ENCODE data around the gene DPT. TPM values are rescaled to one million over a fixed set of nuclear protein-coding genes. Genes with fewer than 3 reads are reported as not detected.

Gene DPT
- total RNA-seq, 1 donor from 2014 or later, result not detected

DNA sequence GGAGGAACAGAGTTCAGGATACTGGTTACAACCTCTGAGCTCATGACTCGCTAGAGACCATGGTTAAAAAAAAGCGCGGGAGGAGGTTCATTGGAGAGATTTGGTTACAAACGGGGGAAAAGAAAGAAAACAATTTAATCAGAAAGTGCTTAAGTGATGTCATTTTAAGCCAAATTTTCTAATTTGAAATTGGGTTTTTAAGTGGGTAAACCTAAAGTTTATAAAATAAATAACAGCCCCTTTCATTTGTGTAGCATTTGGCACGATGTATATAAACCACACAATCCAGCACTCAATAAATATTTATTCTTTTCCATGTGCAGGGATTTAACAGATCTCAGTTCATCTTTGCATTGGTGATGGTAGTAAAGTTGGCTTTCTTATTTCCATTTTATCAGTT, 7.0 kb upstream of the DPT start:
- Histone ChIP-seq H3K9ac (ENCODE audit: low read length) (no peak overlapping the region), H3K27ac (ENCODE audit: low read depth, low read length) (no peak overlapping the region), H3K79me2 (ENCODE audit: insufficient read depth, low read length) (no peaks in the 10 kb centered on the region), H3K36me3 (ENCODE audit: insufficient read depth, low read length) (no peaks in the 10 kb centered on the region), H3K4me2 (ENCODE audit: low read length) (no peak overlapping the region), H3K4me1 (ENCODE audit: insufficient read depth, low read length) (no peaks in the 10 kb centered on the region), H3K27me3 (ENCODE audit: insufficient read depth, low read length) (no peaks in the 10 kb centered on the region), H2AFZ (ENCODE audit: low read depth, low read length) (no peak overlapping the region), H3K9me3 (ENCODE audit: insufficient read depth, low read depth, low read length) (no peaks in the 10 kb centered on the region), H4K20me1 (ENCODE audit: insufficient read depth, low read length) (no peaks in the 10 kb centered on the region), H3K4me3 (ENCODE audit: insufficient read depth, low read depth, low read length) (no peak overlapping the region)
- FAIRE-seq (no peak), DNase-seq (ENCODE audit: low read depth) (no peak)
- Mint-ChIP-seq H3K27me3 (ENCODE audit: low read depth, unreplicated experiment) (no peaks in the 10 kb centered on the region), H3K27ac (ENCODE audit: unreplicated experiment) (no peak overlapping the region), H3K36me3 (ENCODE audit: low read depth, unreplicated experiment) (no peaks in the 10 kb centered on the region), H3K4me1 (ENCODE audit: low read depth, unreplicated experiment) (no peaks in the 10 kb centered on the region), H3K9me3 (ENCODE audit: unreplicated experiment) (no peaks in the 10 kb centered on the region), H3K4me3 (ENCODE audit: unreplicated experiment) (no peak overlapping the region)
- TF ChIP-seq, protein P1, sequence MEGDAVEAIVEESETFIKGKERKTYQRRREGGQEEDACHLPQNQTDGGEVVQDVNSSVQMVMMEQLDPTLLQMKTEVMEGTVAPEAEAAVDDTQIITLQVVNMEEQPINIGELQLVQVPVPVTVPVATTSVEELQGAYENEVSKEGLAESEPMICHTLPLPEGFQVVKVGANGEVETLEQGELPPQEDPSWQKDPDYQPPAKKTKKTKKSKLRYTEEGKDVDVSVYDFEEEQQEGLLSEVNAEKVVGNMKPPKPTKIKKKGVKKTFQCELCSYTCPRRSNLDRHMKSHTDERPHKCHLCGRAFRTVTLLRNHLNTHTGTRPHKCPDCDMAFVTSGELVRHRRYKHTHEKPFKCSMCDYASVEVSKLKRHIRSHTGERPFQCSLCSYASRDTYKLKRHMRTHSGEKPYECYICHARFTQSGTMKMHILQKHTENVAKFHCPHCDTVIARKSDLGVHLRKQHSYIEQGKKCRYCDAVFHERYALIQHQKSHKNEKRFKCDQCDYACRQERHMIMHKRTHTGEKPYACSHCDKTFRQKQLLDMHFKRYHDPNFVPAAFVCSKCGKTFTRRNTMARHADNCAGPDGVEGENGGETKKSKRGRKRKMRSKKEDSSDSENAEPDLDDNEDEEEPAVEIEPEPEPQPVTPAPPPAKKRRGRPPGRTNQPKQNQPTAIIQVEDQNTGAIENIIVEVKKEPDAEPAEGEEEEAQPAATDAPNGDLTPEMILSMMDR (IDR thresholded peaks at IDR 0.05; ENCODE audit: insufficient read depth, low read depth, low read length), result no peak
- TF ChIP-seq EZH2 (IDR thresholded peaks at IDR 0.05; ENCODE audit: insufficient read depth, low read length), result no peak

DNA sequence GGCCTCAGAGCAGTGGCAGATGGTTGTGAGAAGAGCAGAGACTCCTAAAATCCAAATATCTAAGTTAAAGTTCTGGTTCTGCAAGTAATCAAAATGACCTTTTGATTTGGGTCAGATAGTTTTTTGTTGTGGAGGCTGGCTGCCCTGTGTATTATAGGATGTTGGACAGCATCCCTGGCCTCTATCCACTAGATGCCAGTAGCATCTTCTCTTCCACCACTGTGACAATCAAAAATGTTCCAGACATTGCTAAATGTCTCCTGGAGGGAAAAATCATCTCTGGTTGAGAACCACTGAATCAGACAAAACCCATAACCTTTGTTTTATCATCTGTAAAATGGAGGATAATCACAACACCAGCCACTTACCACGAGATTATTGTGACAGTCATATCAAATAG, 5.9 kb upstream of the DPT start:
- Mint-ChIP-seq H3K27me3 (ENCODE audit: low read depth, unreplicated experiment) (no peaks in the 10 kb centered on the region), H3K4me1 (ENCODE audit: low read depth, unreplicated experiment) (no peaks in the 10 kb centered on the region), H3K36me3 (ENCODE audit: low read depth, unreplicated experiment) (no peaks in the 10 kb centered on the region), H3K27ac (ENCODE audit: unreplicated experiment) (no peak overlapping the region), H3K9me3 (ENCODE audit: unreplicated experiment) (no peaks in the 10 kb centered on the region), H3K4me3 (ENCODE audit: unreplicated experiment) (no peak overlapping the region)
- no peaks in the 10 kb centered on the region for H3K36me3 ChIP-seq (ENCODE audit: insufficient read depth, low read length)
- no peak overlapping the region for H3K9ac ChIP-seq (ENCODE audit: low read length)
- H3K4me1 ChIP-seq (ENCODE audit: insufficient read depth, low read length), result no peaks in the 10 kb centered on the region
- FAIRE-seq (no peak), DNase-seq (ENCODE audit: low read depth) (no peak)
- no peaks in the 10 kb centered on the region for H3K27me3 ChIP-seq (ENCODE audit: insufficient read depth, low read length)
- no peak overlapping the region for H3K4me2 ChIP-seq (ENCODE audit: low read length)
- H3K4me3 ChIP-seq (ENCODE audit: insufficient read depth, low read depth, low read length), result no peak overlapping the region
- TF ChIP-seq, protein P1 (IDR thresholded peaks at IDR 0.05; ENCODE audit: insufficient read depth, low read depth, low read length), result no peak
- no peak for TF ChIP-seq EZH2 (IDR thresholded peaks at IDR 0.05; ENCODE audit: insufficient read depth, low read length)
- H4K20me1 ChIP-seq (ENCODE audit: insufficient read depth, low read length), result no peaks in the 10 kb centered on the region
- H2AFZ ChIP-seq (ENCODE audit: low read depth, low read length), result no peak overlapping the region
- H3K79me2 ChIP-seq (ENCODE audit: insufficient read depth, low read length), result no peaks in the 10 kb centered on the region
- no peak overlapping the region for H3K27ac ChIP-seq (ENCODE audit: low read depth, low read length)
- H3K9me3 ChIP-seq (ENCODE audit: insufficient read depth, low read depth, low read length), result no peaks in the 10 kb centered on the region

DNA sequence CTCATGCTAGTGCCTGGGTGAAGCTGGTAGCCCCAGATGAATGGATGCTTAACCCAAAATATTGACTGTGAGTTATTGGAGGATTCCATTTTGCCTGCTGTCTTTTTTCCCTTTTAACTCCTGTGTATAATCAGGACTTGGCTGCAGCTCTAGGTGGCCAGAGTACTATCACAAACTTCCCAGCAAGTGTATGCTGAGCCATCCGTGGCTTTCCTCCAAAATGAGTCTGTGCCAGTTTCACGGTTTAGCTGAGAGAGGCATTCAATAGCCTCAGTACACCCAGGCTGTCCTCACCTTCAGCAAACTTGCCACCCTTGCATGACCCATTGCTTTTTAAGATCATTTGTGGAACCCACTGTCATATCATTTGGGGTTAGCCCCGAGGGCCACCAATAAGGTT, 5.3 kb upstream of the DPT start:
- no peak overlapping the region for H2AFZ ChIP-seq (ENCODE audit: low read depth, low read length)
- no peaks in the 10 kb centered on the region for H3K27me3 ChIP-seq (ENCODE audit: insufficient read depth, low read length)
- H3K79me2 ChIP-seq (ENCODE audit: insufficient read depth, low read length), result no peaks in the 10 kb centered on the region
- H3K4me2 ChIP-seq (ENCODE audit: low read length), result no peak overlapping the region
- Mint-ChIP-seq H3K27me3 (ENCODE audit: low read depth, unreplicated experiment) (no peaks in the 10 kb centered on the region), H3K9me3 (ENCODE audit: unreplicated experiment) (no peaks in the 10 kb centered on the region), H3K36me3 (ENCODE audit: low read depth, unreplicated experiment) (no peaks in the 10 kb centered on the region), H3K4me3 (ENCODE audit: unreplicated experiment) (no peak overlapping the region), H3K4me1 (ENCODE audit: low read depth, unreplicated experiment) (no peaks in the 10 kb centered on the region), H3K27ac (ENCODE audit: unreplicated experiment) (no peak overlapping the region)
- no peaks in the 10 kb centered on the region for H3K36me3 ChIP-seq (ENCODE audit: insufficient read depth, low read length)
- no peaks in the 10 kb centered on the region for H3K9me3 ChIP-seq (ENCODE audit: insufficient read depth, low read depth, low read length)
- H4K20me1 ChIP-seq (ENCODE audit: insufficient read depth, low read length), result no peaks in the 10 kb centered on the region
- H3K9ac ChIP-seq (ENCODE audit: low read length), result no peak overlapping the region
- no peak overlapping the region for H3K4me3 ChIP-seq (ENCODE audit: insufficient read depth, low read depth, low read length)
- no peak overlapping the region for H3K27ac ChIP-seq (ENCODE audit: low read depth, low read length)
- DNase-seq (ENCODE audit: low read depth), result no peak
- TF ChIP-seq EZH2 (IDR thresholded peaks at IDR 0.05; ENCODE audit: insufficient read depth, low read length), result no peak
- TF ChIP-seq, protein P1 (IDR thresholded peaks at IDR 0.05; ENCODE audit: insufficient read depth, low read depth, low read length), result no peak
- FAIRE-seq, result no peak
- H3K4me1 ChIP-seq (ENCODE audit: insufficient read depth, low read length), result no peaks in the 10 kb centered on the region
